Putamen (tissue), 1 donor: ENCODE data around the gene KRT39.
"Not testable (repeated sequence)": the region's sequence is repeated elsewhere in the genome, so short reads cannot be mapped to it uniquely, and the experiment has no call there.

Source experiments
- DNase-seq: peaks from one replicate; pipeline ENCODE4 v3.0.0-alpha.2; 2016; ENCODE audit warnings: low spot score

KRT39 gene

DNA sequence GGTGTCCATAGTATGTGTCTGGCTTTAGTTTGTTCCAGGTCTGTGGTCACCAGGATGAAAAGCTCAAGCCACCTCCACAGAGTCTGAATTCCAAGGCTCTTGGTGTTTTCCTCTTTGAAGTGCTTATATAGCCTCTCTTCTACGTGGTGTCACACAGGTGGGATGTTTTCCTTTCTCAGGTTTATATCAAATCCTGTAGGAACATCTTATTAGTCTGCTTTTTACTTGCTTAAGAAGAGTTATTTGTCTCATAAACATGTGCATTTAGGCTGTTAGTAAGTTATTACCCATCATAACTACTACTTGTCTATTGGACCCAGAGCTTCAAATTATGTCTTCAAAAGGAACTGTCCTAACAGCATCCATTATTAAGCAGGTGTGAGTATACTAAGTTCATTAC is at the start of gene KRT39:
TSS of gene KRT39 (minus strand) at position 101 of the 400 bp plus-strand sequence. CDS start at position 9, 92 bp downstream.
- no peak for DNase-seq

DNA sequence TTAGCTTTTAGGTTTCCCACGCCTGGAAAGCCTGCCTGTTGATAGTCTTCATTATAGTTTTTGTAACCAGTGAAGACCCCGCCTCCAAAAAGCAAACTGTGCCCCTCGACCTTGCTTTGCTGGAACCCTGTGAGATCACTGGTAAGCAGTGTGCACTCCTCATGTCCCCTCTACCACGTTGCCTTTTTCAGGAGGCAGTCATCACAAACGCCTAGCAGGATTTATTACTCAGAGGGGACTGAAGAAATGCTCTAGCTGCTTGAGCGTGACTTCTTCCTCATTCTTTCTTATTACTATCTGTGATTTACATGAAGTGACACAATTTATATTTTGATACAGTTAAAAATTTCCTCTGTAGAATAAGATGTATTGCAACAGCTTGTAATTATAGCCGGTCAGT is 48.7 kb upstream of the KRT39 start:
- no peak for DNase-seq

DNA sequence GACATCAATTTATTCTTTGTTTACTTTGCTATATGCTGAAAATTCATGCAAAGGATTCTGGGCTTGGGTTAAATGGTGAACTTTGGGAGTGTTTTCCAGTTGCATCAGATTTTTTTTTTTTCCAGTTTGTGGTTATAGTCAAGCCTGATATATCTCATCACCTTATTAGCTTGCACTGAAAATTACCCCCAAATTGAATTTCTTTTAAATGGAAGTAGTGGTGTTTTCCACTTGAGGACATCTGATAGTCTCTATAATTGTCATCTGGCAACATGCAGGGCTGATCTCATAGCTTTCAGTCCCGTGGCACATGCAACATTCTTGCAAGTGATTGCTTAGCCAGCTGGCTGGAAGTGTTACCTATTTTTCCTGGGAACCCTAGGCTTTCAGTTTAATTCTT is 46.9 kb upstream of the KRT39 start:
- DNase-seq, result no peak

DNA sequence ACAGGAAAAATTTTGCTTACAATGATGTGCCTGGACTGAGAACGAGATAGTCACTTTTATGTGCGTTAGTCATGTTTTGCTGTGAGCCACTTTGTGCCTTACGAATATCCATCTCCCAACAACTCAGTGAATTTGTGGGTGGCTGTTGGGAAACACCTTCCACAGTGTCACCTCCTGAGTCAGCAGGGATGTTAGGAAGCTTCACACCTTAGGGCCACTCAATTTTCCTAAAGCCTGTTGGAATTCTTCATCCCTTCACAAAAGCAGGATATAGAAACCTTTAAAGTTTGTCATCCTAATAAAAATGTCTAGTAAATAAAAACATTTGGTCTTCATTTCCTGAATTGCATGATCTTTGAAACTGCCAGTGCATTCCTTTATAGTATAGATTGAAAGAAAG is 46.4 kb upstream of the KRT39 start:
- no peak for DNase-seq

DNA sequence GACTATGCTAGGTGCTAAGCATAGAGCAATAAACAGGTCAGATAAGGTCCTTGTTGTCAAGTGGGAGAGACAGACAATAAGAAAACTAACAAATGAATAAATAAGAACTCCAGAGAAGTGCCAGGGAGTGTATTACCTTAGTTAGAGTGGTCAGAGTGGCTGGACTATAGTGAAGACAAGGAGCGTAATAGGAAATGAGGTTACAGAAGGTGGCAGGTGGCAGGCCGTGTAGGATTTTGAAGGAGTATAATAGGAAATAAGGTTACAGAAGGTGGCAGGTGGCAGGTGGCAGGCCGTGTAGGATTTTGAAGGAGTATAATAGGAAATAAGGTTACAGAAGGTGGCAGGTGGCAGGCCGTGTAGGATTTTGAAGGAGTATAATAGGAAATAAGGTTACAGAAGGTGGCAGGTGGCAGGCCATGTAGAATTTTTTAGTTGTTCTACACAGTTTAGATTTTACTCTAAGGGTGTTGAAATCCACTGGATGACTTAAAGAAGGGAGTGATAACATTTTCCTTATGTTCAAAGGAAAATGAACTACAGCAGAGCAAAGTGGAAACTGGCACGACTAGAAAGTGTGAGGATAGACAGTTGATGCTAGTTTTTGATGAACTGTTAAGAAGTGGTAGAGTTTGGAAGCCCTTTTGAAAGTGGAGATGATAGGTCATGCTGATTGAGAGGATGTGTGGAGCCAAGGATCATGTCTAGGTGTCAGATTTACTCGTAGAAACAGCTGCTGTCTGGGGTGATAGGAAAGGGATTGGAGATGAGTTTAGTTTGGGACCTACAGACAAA is 45.8 kb upstream of the KRT39 start:
- no peak for DNase-seq

DNA sequence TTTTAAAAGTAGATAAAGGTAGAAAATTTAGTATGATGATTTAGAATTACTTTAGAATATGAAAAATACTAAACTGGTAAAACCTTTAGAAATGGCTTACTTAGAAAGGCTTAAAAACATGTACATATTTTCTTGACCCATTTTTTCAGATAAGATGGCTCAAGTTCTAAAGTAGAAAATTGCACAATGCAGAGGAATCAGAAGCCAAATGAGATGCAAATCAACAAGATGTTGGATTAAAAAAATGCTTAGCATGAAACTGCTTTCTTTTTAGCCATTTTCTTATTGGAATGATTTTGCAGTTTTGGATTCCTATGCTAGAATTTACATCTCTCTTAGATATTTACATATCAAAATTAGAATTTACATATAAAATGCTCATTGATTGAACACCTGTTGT is 43.7 kb upstream of the KRT39 start:
- no peak for DNase-seq

DNA sequence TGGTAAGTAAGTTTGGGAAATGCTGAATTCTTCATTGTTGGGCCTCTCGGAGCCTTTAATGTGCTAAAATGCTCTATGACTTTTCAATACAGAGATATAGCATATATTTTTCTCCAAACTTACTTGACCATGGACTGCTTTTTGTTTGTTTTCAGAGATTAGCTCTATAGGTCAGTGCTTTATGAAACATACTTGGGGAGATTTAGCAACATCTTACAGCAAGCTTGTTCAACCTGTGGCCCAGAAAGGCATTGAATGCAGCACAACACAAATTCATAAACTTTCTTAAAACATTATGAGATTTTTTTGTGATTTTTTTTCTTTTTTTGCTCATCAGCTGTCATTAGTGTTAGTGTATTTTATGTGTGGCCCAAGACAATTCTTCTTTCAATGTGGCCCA is 43.2 kb upstream of the KRT39 start:
- DNase-seq, result no peak

DNA sequence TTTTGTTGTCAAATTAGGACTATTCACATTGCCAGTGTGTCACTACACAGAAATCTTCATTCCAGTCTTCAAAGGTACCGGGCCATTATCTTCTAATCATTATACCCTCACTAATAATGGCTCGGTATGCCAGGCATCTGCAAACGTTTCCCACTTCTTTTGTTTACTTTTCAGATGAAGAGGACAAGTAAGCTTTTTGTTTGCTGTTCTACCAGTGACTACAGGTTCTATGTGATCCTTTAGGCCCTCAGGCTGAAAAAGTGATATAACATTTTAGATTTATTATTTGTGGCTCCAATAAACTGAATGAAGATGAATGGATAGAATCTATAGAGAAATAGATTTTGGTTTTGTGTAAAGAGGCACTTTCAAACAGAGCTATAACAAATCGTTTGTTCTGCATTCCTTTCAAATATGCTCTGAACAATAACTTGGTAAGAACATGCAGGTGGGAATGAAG is 42.6 kb upstream of the KRT39 start:
- DNase-seq, result no peak

DNA sequence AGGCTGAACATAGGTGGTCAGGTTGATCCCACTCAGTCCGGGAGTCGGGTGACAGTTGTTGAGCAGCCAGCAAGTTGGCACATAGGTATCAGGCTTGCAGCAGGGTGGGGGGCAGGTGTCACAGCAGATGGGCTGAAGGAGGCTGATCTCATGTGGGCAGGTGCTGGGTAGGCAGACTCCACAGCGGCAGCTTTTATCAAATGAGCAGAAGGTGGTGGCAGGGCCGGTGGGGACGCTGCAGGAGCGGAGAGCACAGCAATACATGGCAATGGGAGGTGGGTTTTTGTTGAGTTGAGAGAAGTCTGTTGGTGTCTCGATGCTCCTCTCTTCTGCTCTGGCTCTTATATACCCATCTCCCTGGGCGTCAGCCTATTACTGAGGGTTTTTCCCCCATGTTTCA is 42.1 kb upstream of the KRT39 start, which contains the start of gene KRTAP3-1:
TSS of gene KRTAP3-1 (minus strand) at position 318 of the 400 bp plus-strand sequence. CDS start at position 264, 54 bp downstream.
- DNase-seq, result no peak

DNA sequence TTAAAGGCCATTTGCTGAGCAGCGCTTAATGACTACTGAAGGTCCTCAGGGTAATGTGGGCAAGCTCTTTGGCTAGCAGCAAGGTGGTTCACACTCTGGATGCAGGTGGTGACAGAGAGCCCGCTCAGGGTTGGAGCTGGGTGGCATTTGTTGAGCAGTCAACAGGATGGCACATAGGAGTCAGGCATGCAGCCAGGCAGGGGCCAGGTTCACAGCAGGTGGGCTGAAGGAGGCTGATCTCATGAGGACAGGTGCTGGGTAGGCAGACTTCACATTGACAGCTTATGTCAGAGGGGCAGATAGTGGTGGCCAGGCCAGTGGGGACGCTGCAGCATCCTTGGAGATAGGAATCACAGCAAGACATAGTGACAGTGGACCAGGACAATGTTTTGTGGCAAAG is 37.6 kb upstream of the KRT39 start:
- no peak for DNase-seq

DNA sequence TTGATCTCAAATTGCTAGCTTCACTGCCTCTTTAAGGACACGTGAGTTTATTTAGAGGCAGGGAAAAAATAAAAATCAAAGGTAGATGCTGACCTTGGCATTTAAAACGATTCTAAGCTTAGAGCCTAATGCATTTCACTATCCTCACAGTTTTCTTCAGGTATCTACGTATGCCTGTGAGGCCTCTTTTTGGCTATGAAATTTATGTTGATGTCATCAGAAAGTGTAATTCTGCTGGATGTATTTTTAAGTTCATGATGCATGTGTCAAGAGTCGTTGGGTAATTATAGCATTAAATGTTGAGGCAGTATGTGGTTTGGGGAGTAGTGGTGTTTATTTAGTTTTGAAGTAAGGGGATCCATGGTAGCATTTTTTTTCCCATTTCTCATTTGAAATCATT is 37.2 kb upstream of the KRT39 start:
- DNase-seq, result no peak

DNA sequence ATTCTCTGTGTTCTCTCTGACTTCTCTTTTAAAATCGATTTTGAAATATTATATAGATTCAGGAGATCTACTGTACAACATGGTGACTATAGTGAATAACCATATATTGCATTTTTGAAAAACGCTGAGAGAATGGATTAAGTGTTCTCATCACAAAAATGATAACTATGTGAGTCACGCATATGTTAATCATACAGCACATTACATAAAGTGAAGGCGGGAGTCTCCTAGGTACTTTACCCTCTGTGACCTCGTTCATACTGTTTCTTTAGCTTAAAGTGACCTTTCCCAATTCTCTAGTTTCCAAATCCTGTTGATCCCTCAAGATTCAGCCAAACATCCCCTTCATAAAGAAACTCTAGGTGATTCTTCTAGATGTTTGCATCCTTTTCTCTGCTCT is 36.1 kb upstream of the KRT39 start:
- DNase-seq, result peak; percentile 5

DNA sequence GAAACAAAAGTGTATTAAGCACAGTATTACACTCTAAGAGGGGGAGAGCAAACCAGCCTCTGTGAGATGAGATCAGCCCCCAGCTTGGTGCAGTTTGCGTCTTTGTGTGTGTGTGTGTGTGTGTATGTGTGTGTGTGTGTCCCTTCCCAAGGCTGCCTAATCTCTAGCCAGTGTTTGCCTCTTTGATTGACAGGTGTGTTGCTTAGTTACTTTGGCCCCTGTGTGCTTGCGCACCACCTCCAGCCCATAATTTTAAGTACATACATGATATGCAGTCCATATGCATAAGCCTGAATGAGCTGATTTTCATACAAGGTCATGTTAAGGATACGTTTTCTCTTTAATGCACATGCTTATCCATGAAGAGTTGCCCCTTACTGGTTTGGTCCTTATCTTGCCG is 35.0 kb upstream of the KRT39 start:
- DNase-seq, result no peak

DNA sequence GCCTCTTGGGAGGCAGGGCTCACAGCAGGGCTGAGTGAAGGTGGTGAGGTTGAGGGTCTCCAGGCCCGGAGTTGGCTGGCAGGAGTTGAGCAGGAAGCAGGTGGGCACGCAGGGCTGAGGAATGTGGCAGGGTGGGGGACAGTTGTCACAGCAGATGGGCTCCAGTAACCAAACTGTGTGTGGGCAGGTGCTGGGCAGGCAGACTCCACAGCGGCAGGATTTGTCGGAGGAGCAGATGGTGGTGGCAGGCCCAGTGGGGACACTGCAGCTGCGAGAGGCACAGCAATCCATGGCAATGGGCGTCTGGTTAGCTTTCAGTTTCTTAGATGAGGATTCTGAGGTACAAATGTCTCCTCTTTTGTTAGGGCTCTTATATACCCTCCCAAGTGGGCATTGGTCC is 32.8 kb upstream of the KRT39 start, which contains the start of gene KRTAP3-2:
TSS of gene KRTAP3-2 (minus strand) at position 344 of the 400 bp plus-strand sequence. CDS start at position 291, 53 bp downstream.
- not testable (repeated sequence) for DNase-seq

DNA sequence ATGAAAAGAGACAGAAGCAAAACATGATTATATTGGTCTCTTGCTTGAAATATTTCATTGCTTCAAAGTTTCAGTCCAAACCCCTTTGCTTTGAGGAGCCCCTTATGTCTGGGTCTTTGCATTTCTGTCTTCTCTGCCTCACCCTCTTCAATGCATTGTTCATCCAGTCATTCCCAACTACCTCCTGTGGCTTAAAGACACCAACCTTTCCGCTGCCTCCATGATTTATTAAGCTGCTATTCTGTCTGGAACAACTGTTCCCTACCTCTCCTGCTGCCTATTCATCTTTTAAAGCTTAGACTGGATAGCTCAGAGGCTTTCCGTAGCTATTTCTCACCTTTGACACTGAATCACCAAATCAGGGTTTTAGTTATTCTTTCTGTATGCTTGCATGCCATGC is 30.6 kb upstream of the KRT39 start:
- no peak for DNase-seq

DNA sequence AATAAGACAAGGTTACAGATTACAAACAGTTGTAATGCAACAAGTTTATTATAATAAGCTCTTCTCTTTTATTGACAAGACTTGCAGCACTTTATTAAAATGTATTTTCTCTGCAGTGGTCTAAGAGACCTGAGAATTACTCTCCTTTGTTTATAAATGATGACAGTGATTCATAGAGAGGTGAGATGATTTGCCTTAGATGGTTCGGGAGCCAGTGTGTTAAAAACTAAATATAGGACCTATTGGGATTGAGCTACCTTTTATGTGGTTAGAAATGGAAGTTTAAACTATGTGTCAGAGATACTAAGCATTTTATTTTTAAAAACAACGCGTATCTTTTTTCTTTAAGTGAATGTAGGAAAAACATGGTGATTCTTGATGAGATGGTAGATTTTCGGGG is 30.1 kb upstream of the KRT39 start:
- DNase-seq, result no peak

DNA sequence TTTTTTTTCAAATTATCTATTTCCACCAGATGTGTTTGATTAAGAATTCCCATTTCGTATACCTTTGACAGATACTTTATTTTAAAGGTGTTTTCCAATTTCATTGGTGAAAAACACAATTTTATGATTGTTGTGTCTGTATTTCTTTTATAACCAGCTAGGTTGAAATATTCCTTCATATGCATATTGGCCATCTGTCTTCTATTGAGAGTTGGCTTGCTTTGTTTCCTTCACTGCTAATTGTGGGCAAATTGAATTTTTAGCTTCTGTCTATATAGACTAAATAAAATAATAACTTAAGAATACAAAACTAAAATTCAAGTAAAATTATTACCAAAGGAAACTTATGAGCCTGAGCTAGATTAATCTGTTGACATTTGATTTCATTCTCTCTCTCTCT is 28.4 kb upstream of the KRT39 start:
- no peak for DNase-seq

DNA sequence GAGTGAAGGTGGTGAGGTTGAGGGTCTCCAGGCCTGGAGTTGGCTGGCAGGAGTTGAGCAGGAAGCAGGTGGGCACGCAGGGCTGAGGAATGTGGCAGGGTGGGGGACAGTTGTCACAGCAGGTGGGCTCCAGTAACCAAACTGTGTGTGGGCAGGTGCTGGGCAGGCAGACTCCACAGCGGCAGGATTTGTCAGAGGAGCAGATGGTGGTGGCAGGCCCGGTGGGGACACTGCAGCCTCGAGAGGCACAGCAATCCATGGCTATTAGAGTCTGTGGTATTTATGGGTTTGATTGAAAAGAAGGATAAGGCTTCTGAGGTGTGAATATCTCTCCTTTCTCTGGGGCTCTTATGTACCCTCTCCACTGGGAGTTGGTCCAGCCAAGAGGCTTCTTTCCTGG is 27.1 kb upstream of the KRT39 start, which contains the start of gene KRTAP3-3:
TSS of gene KRTAP3-3 (minus strand) at position 326 of the 400 bp plus-strand sequence. CDS start at position 259, 67 bp downstream.
- DNase-seq, result no peak

DNA sequence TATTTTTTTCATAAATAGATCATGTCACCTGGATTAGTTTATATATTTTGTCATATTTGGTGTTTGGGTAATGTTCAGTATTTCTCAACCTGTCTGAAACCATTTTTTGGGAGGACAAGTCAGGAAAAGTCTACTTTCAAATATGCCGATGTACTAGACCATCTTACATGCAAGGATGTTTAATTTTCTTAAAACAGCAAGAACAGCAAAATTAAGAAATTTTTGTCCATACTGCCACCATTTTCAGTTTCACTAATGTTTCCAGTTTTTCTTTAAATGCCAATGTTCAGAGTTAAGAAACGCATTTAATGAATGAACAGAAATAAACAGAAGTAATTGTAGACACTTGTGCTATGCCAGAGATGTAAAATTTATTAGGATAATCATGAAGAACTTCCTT is 26.3 kb upstream of the KRT39 start:
- DNase-seq, result no peak

DNA sequence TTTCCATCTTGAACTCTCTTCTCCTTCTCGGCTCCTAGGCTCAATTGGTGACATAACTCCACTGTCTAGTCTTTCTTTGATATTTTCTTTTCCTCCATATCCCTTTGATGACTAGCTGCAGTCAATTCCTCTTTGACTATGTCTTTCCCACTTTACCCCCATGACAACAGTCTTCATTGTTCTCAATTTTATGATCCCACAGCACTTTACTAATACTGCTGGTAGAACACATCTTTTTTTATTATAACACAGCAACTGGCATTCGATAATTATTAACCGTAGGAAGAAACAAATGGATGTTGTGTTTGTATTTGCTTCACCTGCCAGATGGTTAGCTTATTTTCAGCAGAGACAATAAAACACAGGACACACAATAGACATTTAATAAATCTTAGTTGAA is 25.9 kb upstream of the KRT39 start:
- no peak for DNase-seq

DNA sequence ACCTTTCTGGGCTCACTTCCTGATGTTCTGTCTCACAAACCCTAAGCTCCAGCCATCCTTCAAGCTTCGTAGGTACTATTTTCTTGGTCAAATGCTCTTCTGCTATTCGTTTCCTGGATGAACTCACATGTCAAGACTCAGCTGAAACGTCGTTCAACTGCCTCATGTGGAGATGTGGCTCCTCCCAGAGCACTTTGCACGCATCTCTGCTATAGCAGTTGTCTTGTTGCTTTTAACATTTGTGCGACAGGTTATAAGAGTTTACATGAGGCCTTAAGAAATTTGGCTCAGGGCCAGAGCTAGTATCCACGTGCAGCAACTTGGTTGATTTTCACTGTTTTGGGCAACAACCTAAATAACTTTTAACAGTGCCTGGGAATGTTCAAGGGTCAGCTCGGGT is 20.2 kb upstream of the KRT39 start:
- DNase-seq, result no peak

DNA sequence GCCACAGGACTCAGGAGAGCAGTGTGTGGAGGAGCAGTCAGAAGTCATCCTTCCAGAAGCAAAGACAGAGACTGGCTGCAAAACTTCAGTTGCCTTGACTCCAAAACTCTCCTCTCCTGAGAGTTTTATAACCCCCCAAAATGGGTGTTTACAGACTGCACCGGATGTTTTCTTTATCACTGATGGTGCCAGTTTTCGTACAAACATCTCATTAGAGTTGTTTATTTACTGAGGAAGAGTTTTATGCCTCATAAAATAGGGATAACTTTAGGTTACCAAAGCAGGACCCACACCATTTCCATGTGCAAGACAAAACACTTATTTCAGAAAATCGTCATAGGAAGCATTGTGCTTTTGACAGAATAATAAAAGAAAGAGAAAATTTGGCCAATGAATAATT is 17.5 kb upstream of the KRT39 start, which contains the start of gene KRT40:
TSS of gene KRT40 (minus strand) at position 101 of the 400 bp plus-strand sequence. CDS start at position 48, 53 bp downstream.
- DNase-seq, result no peak

DNA sequence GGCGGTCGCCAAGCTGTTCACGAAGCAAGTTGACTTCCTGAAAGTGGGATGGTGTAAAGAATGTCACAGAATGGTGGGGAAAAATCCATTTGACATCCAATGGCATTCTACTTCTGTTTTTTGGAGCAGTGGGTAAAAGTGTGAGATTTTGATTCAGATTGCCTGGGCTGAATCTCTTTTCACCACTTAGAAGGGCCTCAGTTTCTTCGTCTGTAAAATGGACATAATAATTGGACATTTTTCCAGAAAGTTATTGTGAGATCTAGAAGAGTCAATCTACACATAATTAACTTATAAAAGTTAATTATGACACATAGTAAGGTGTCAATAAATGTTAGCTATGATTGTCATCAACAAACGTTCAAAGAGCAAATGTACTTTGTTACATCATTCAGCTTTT is 14.4 kb upstream of the KRT39 start:
- DNase-seq, result no peak

DNA sequence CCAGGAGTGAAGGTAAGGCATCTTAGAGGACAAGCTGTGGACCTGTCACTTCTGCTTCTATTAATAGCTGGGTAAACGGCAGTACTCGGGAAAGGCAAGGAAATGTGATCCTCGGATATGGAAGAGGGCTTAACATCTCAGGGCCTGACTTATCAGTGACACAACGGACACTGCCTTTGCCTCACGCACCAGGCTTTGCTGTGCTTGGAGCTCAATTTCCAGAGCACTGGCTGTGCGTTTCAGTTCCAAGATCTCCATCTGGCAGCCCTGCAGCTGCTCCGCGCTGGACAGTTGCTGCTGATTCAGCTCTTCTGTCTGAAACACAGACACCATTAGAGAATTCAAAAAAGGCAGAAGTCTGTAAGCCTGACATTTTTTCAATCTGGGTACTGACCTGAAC is 13.8 kb upstream of the KRT39 start:
- no peak for DNase-seq
